ENCODE results near the gene MEGF6. TPM values are rescaled to one million over a fixed set of nuclear protein-coding genes. Genes with fewer than 3 reads are reported as not detected.

MEGF6 gene
- total and polyA plus RNA-seq, 2 donors (not counting 3 experiments of a cell fraction or from before 2014, with no cell fraction given) = 22.5 to 63.7 TPM

GRCh38 chr1:3564921-3565831 is 46.1 kb downstream of the MEGF6 start:
- Histone ChIP-seq H4K20me1 (replicated peaks; ENCODE audit: control insufficient read depth, extremely low read depth, insufficient read depth, low read length) (no peaks in the 10 kb centered on the region), H3K79me2 (ENCODE audit: control insufficient read depth, insufficient read depth, low read length) (no peaks in the 10 kb centered on the region), H3K36me3 (ENCODE audit: control insufficient read depth in 2 of 2, extremely low read depth in 1 of 2, insufficient read depth in 2 of 2, low read length in 2 of 2) (no peaks in the 10 kb centered on the region), H3K4me2 (ENCODE audit: insufficient read depth, low read length) (no peak overlapping the region), H3K9me1 (replicated peaks; ENCODE audit: control insufficient read depth, extremely low read depth, insufficient read depth, low read length) (no peaks in the 10 kb centered on the region), H3K9ac (replicated peaks; ENCODE audit: extremely low read depth, insufficient read depth, low read length) (no peak overlapping the region), H2AFZ (ENCODE audit: low read depth, low read length) (no peak overlapping the region), H3K9me3 (replicated peaks; ENCODE audit: control insufficient read depth, insufficient read depth, low read length) (no peaks in the 10 kb centered on the region), H3K4me1 (ENCODE audit: control insufficient read depth, extremely low read depth, insufficient read depth, low read length) (no peaks in the 10 kb centered on the region), H3K27me3 (ENCODE audit: control insufficient read depth in 2 of 2, insufficient read depth in 2 of 2, low read length in 2 of 2) (no peaks in the 10 kb centered on the region), H3K27ac (ENCODE audit: insufficient read depth, low read depth, low read length) (no peak overlapping the region), H3K4me3 (replicated peaks in 1 of 3; ENCODE audit: insufficient read depth in 1 of 3, low read depth in 1 of 3, low read length in 3 of 3) (no peak overlapping the region)
- dilution Hi-C loops (cut with MboI; ENCODE audit: extremely low pct_ligation_motif_present, low sequenced_read_pairs) (no loop called here), intact Hi-C loops (cut with micrococcal nuclease) (loop anchor here (1.0 kb wide), 4 partner anchors 50 to 159 kb away; no protein-coding TSS in a partner anchor)
- BruUV-seq (replicated peaks) = no TSS peak
- FAIRE-seq = no peak
- no peak for TF ChIP-seq MAX (IDR thresholded peaks at IDR 0.05; ENCODE audit: insufficient read depth, insufficient read length)
- TF ChIP-seq GATA2 (IDR thresholded peaks at IDR 0.05; ENCODE audit: insufficient read depth, insufficient read length, low read depth, low read length) = no peak
- TF ChIP-seq CTCF (IDR thresholded peaks at IDR 0.05; ENCODE audit: extremely low read depth in 1 of 2, insufficient read depth in 1 of 2, low read depth in 1 of 2, low read length in 2 of 2) = peak; percentile 89 to 90
- ChIA-PET CTCF (interaction anchor here (0.6 to 7.8 kb wide), 18 partner anchors 8 to 162 kb away, joined by 3 to 196 read pairs (median 5); partner anchors contain the start of gene MEGF6), POLR2A (interaction anchor here (1.0 kb wide), 1 partner anchor 54 kb away, joined by 4 read pairs; no protein-coding TSS in a partner anchor)
- peak; percentile 26 for DNase-seq (ENCODE audit: low read depth, low spot score)

Measured in endothelial cell of umbilical vein (primary cell).